GM19025 (cell line): ENCODE measurements around the gene DNAJB9.
"Not testable (repeated sequence)": the region's sequence is repeated elsewhere in the genome, so short reads cannot be mapped to it uniquely, and the experiment has no call there.

Source experiments
- ATAC-seq: cut with Tn5 transposase; IDR thresholded peaks from one replicate; pipeline ENCODE4 v1.9.1; 2021; ENCODE audit warnings: mild to moderate bottlenecking, low read depth, moderate library complexity; ENCODE audit not compliant: unreplicated experiment

DNAJB9 gene

GRCh38 chr7:108569381-108570145 is at the start of gene DNAJB9, which contains the start of gene THAP5:
Gene DNAJB9 (plus strand): TSS chr7:108569874. CDS start chr7:108571727, 1,853 bp downstream.
Gene THAP5 (minus strand): TSS chr7:108569706. CDS start chr7:108569569, 137 bp downstream.
- peak; percentile 92 for ATAC-seq

- ATAC-seq, result no peak
These were observed 46.9 kb upstream of the DNAJB9 start for GRCh38 chr7:108522780-108523179.

- ATAC-seq, result peak; percentile 40
These were observed 44.2 kb upstream of the DNAJB9 start for GRCh38 chr7:108525327-108525984.

- ATAC-seq, result peak; percentile 90
These were observed 43.5 kb upstream of the DNAJB9 start, which contains the start of gene PNPLA8 for GRCh38 chr7:108525985-108526767. Gene PNPLA8 (minus strand): TSS chr7:108526135. CDS start chr7:108515491, 10,644 bp downstream.

GRCh38 chr7:108526768-108527017 is 43.0 kb upstream of the DNAJB9 start:
- ATAC-seq, result no peak

GRCh38 chr7:108528183-108528712 is 41.4 kb upstream of the DNAJB9 start:
- ATAC-seq, result no peak

- no peak for ATAC-seq
These were observed 40.3 kb upstream of the DNAJB9 start for GRCh38 chr7:108529341-108529740.

GRCh38 chr7:108533712-108534111 is 36.0 kb upstream of the DNAJB9 start:
- ATAC-seq, result no peak

GRCh38 chr7:108535257-108535656 is 34.4 kb upstream of the DNAJB9 start:
- ATAC-seq, result no peak

- no peak for ATAC-seq
These were observed 33.9 kb upstream of the DNAJB9 start for GRCh38 chr7:108535744-108536143.

GRCh38 chr7:108537229-108537628 is 32.4 kb upstream of the DNAJB9 start:
- ATAC-seq, result no peak

GRCh38 chr7:108538236-108538635 is 31.4 kb upstream of the DNAJB9 start:
- ATAC-seq, result not testable (repeated sequence)

GRCh38 chr7:108538685-108539084 is 31.0 kb upstream of the DNAJB9 start:
- not testable (repeated sequence) for ATAC-seq

- no peak for ATAC-seq
These were observed 28.2 kb upstream of the DNAJB9 start for GRCh38 chr7:108541478-108541877.

GRCh38 chr7:108548141-108548896 is 21.4 kb upstream of the DNAJB9 start:
- ATAC-seq, result not testable (repeated sequence)

GRCh38 chr7:108556665-108557064 is 13.0 kb upstream of the DNAJB9 start:
- ATAC-seq, result not testable (repeated sequence)

- ATAC-seq, result no peak
These were observed 12.5 kb upstream of the DNAJB9 start for GRCh38 chr7:108557191-108557590.

GRCh38 chr7:108557617-108558016 is 12.1 kb upstream of the DNAJB9 start:
- ATAC-seq, result no peak

GRCh38 chr7:108559253-108559652 is 10.4 kb upstream of the DNAJB9 start:
- ATAC-seq, result no peak

GRCh38 chr7:108561047-108561619 is 8.5 kb upstream of the DNAJB9 start:
- ATAC-seq, result no peak
